Caco-2 (cell line): ENCODE data around the gene AFMID. TPM values are rescaled to one million over a fixed set of nuclear protein-coding genes. Genes with fewer than 3 reads are reported as not detected.
A peak's percentile ranks its signal among the peaks of the same experiment; 100 is the strongest.

Experiments
- BruUV-seq: library from RNA; stranded (reverse); fragments of 400-500 nt; replicated peaks from 2 replicates; lab custom pipeline; 2021; lab: Mats Ljungman, UMichigan
- CTCF ChIA-PET: fragments of 300-600 bp; sonication (Branson Sonifier 250); formaldehyde crosslinking; loops from one replicate; lab custom pipeline; 2022; ENCODE audit warnings: antibody characterized with exemption; lab: Charles Lee
- POLR2A ChIA-PET: fragments of 300-600 bp; sonication (Branson Sonifier 250); formaldehyde crosslinking; loops from one replicate; lab custom pipeline; 2022; ENCODE audit warnings: antibody characterized with exemption; lab: Charles Lee
- DNase-seq, 2 experiments: peaks; one replicate each; pipeline versions ENCODE4 v3.0.0 to v3.0.0-alpha.2; 2020 to 2022
- H3K27me3 ChIP-seq: replicated peaks from 2 replicates; pipeline ENCODE4 v1.6.0; 2011; ENCODE audit warnings: low read length; ENCODE audit not compliant: control insufficient read depth, insufficient read depth
- H3K36me3 ChIP-seq: 2 replicates; pipeline ENCODE4 v1.5.1; 2011; ENCODE audit warnings: low read length; ENCODE audit not compliant: control insufficient read depth, insufficient read depth
- H3K4me1 ChIP-seq: fragments of 250-450 bp; sonication (Bioruptor Pico); 2 replicates; pipeline ENCODE4 v1.5.1; 2020; ENCODE audit warnings: mild to moderate bottlenecking
- H3K4me3 ChIP-seq: 2 replicates; pipeline ENCODE4 v1.5.1; 2011; ENCODE audit warnings: low read depth, mild to moderate bottlenecking, control low read depth, low read length
- H3K9me3 ChIP-seq: fragments of 250-450 bp; sonication (Bioruptor Pico); 2 replicates; pipeline ENCODE4 v1.5.1; 2020; ENCODE audit warnings: mild to moderate bottlenecking, moderate library complexity
- H3K27ac Mint-ChIP-seq: one replicate; pipeline ENCODE4 v1.8.0; 2022; ENCODE audit warnings: mixed read lengths; ENCODE audit not compliant: unreplicated experiment
- H3K27me3 Mint-ChIP-seq: one replicate; pipeline ENCODE4 v1.8.0; 2022; ENCODE audit warnings: mixed read lengths; ENCODE audit not compliant: insufficient read depth, unreplicated experiment
- H3K36me3 Mint-ChIP-seq: one replicate; pipeline ENCODE4 v1.8.0; 2022; ENCODE audit warnings: mild to moderate bottlenecking, mixed read lengths; ENCODE audit not compliant: insufficient read depth, unreplicated experiment
- H3K4me1 Mint-ChIP-seq: one replicate; pipeline ENCODE4 v1.8.0; 2022; ENCODE audit warnings: low read depth, mixed read lengths; ENCODE audit not compliant: unreplicated experiment
- H3K4me3 Mint-ChIP-seq: one replicate; pipeline ENCODE4 v1.8.0; 2022; ENCODE audit warnings: mild to moderate bottlenecking, moderate library complexity, mixed read lengths; ENCODE audit not compliant: unreplicated experiment
- H3K9me3 Mint-ChIP-seq: one replicate; pipeline ENCODE4 v1.8.0; 2022; ENCODE audit warnings: mixed read lengths; ENCODE audit not compliant: unreplicated experiment
- intact Hi-C: fragments of 100-400 bp; cut with micrococcal nuclease; formaldehyde crosslinking; loops from one replicate; pipeline ENCODE4 v1.10.0; 2022; ENCODE audit not compliant: unreplicated experiment
- total RNA-seq: library from RNA; stranded (reverse); gene quantifications from 2 replicates; pipeline ENCODE4 v1.2.3, GENCODE V29; 2022
- TF ChIP-seq, protein P1 (sequence below), 2 experiments: fragments of 200-600 bp in 1 of 2; IDR thresholded peaks; 1 replicate in 1 of 2; 2 replicates in 1 of 2; pipeline versions ENCODE4 v1.5.1 to v1.8.0; 2011 to 2022; ENCODE audit warnings: antibody characterized with exemption in 1 of 2, control low read depth in 1 of 2, inconsistent platforms in 1 of 2, low read depth in 1 of 2, low read length in 1 of 2, mild to moderate bottlenecking in 1 of 2, moderate library complexity in 1 of 2; ENCODE audit not compliant: insufficient read depth in 1 of 2, severe bottlenecking in 1 of 2, unreplicated experiment in 1 of 2

Gene AFMID
- total RNA-seq, 1 experiment from 2014 or later, result 83.0 TPM

DNA sequence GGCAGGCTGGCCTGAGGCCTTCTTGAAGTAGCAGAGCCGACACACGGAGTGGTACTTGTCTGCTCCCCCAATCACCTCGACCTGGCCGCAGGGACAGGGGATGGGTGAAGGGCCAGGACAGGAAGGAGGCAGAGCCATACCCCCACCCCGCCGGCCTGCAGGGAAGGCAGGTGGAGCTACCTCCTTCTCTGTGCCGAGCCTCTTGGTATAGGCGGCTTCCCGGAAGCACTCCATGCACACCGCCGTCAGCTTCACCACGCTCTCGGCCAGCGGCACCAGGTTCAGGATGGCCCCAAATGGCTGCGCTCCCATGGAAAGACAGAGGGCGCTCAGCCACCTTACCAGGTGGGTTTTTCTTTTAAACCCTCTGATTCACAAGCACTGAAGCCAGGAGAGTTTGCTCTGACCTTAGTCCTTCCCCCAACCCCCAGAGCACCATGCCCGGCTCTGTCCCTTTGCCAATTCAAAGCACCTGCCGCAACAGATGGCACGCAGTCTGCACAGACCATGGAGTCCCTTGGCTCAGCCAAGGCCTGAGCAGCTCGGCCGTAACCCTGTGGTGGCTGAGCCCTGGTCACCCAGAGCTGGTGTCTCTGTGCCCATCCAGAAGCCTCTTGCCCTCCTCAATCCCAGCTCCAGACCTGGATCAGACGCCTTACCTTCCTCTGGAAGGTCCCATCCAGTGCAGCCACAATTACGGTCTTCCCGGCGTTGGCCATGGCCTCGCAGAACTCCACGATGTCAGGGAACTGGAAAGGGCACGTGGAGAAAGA, 12.1 kb upstream of the AFMID start:
- no TSS peak for BruUV-seq
- H3K27ac Mint-ChIP-seq, result peak overlapping the region; percentile 75
- intact Hi-C loops, result no loop called here

DNA sequence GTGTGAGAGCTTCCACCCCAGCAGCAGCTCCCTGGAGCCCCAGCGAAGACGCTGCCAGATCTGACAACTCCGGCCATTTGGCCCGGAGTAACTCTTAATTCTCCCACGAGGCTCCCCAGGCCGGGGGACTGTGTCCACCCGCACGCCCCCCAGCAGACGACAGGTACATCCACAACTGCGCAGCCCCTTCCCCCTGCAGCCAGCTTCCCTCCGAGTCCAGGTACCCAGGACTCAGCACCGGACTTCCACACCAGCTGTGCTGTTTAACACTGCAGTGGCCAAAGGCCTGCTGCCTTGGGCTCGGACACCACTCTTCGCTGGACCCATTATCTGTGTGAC, 11.6 kb upstream of the AFMID start:
- peaks cover 98% of the 10 kb centered on the region for H3K36me3 Mint-ChIP-seq
- POLR2A ChIA-PET, result interaction anchor here (1.3 to 1.4 kb wide), 2 partner anchors 11 to 48 kb away, joined by 4 to 5 read pairs; partner anchors contain the start of genes AFMID, TK1 and TMC6
- Histone ChIP-seq H3K27me3 (no peaks in the 10 kb centered on the region), H3K36me3 (peaks cover 2% of the 10 kb centered on the region), H3K4me1 (peaks cover 14% of the 10 kb centered on the region; the same call in 1 of the 2 replicates), H3K9me3 (no peaks in the 10 kb centered on the region), H3K4me3 (no peak overlapping the region)
- BruUV-seq, result no TSS peak
- intact Hi-C loops, result no loop called here
- no peaks in the 10 kb centered on the region for H3K27me3 Mint-ChIP-seq
- TF ChIP-seq, protein P1, sequence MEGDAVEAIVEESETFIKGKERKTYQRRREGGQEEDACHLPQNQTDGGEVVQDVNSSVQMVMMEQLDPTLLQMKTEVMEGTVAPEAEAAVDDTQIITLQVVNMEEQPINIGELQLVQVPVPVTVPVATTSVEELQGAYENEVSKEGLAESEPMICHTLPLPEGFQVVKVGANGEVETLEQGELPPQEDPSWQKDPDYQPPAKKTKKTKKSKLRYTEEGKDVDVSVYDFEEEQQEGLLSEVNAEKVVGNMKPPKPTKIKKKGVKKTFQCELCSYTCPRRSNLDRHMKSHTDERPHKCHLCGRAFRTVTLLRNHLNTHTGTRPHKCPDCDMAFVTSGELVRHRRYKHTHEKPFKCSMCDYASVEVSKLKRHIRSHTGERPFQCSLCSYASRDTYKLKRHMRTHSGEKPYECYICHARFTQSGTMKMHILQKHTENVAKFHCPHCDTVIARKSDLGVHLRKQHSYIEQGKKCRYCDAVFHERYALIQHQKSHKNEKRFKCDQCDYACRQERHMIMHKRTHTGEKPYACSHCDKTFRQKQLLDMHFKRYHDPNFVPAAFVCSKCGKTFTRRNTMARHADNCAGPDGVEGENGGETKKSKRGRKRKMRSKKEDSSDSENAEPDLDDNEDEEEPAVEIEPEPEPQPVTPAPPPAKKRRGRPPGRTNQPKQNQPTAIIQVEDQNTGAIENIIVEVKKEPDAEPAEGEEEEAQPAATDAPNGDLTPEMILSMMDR (IDR thresholded peaks at IDR 0.05; ENCODE audit: insufficient read depth in 1 of 2, low read depth in 1 of 2, low read length in 1 of 2, severe bottlenecking in 1 of 2, unreplicated experiment in 1 of 2), result no peak
- H3K4me1 Mint-ChIP-seq, result peaks cover 24% of the 10 kb centered on the region
- CTCF ChIA-PET, result interaction anchor here (1.7 to 1.8 kb wide), 2 partner anchors 11 to 30 kb away, joined by 4 to 7 read pairs; partner anchors contain the start of genes AFMID and TK1
- no peaks in the 10 kb centered on the region for H3K9me3 Mint-ChIP-seq
- no peak for DNase-seq
- peak overlapping the region; percentile 75 for H3K27ac Mint-ChIP-seq
- H3K4me3 Mint-ChIP-seq, result no peak overlapping the region

More for the DNA sequence above, 12.1 kb upstream of the AFMID start:
- ChIA-PET CTCF (interaction anchor here (0.9 to 1.8 kb wide), 3 partner anchors 12 to 76 kb away, joined by 4 to 7 read pairs (median 4); partner anchors contain the start of genes AFMID and TK1), POLR2A (interaction anchor here (1.1 to 1.4 kb wide), 2 partner anchors 12 to 193 kb away, joined by 3 to 5 read pairs; partner anchors contain the start of genes AFMID and TK1)
- TF ChIP-seq, protein P1 (IDR thresholded peaks at IDR 0.05; ENCODE audit: insufficient read depth in 1 of 2, low read depth in 1 of 2, low read length in 1 of 2, severe bottlenecking in 1 of 2, unreplicated experiment in 1 of 2), result peak in 1 of 2 experiments; percentile 20
- DNase-seq, result no peak
- Histone ChIP-seq H3K9me3 (no peaks in the 10 kb centered on the region), H3K4me1 (peaks cover 16% of the 10 kb centered on the region; the same call in 1 of the 2 replicates), H3K4me3 (no peak overlapping the region), H3K27me3 (no peaks in the 10 kb centered on the region), H3K36me3 (peaks cover 2% of the 10 kb centered on the region)
- H3K27me3 Mint-ChIP-seq, result no peaks in the 10 kb centered on the region
- H3K9me3 Mint-ChIP-seq, result no peaks in the 10 kb centered on the region
- H3K36me3 Mint-ChIP-seq, result peaks cover 98% of the 10 kb centered on the region
- H3K4me1 Mint-ChIP-seq, result peaks cover 24% of the 10 kb centered on the region
- no peak overlapping the region for H3K4me3 Mint-ChIP-seq

DNA sequence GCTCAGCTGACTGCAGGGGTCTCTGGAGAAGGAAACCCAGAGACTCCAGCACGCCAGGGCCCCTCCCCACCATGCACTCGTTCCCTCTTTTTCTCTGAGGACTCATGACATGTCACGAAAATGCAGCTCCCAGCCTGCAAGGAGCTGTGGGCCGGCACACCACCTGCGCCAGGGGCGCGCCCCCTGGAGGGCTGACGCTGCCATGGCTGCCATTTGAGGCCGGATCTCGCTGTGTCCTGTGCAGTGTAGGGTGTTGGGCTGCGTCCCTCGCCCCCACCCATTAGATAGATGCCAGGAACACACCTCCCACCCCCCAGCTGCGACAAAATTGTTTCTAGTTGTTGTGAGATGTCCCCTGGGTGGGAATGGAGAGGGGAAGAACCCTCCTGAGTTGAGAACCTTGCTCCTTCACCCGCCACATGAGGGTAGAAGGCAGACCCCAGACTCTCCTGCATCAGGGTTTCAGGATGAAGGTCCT, 10.6 kb upstream of the AFMID start:
- Histone ChIP-seq H3K9me3 (no peaks in the 10 kb centered on the region), H3K4me1 (peaks cover 14% of the 10 kb centered on the region; the same call in 1 of the 2 replicates), H3K36me3 (peaks cover 2% of the 10 kb centered on the region), H3K27me3 (no peaks in the 10 kb centered on the region), H3K4me3 (no peak overlapping the region)
- no peaks in the 10 kb centered on the region for H3K27me3 Mint-ChIP-seq
- CTCF ChIA-PET, result interaction anchor here (0.6 to 2.5 kb wide), 9 partner anchors 11 to 92 kb away, joined by 3 to 15 read pairs (median 4); partner anchors contain the start of genes AFMID and TK1
- peaks cover 24% of the 10 kb centered on the region for H3K4me1 Mint-ChIP-seq
- TF ChIP-seq, protein P1 (IDR thresholded peaks at IDR 0.05; ENCODE audit: insufficient read depth in 1 of 2, low read depth in 1 of 2, low read length in 1 of 2, severe bottlenecking in 1 of 2, unreplicated experiment in 1 of 2), result peak; percentile 85 to 86
- no TSS peak for BruUV-seq
- intact Hi-C loops, result loop anchor here (1.0 kb wide), 1 partner anchor 64 kb away; no protein-coding TSS in a partner anchor
- H3K9me3 Mint-ChIP-seq, result no peaks in the 10 kb centered on the region
- peak in 1 of 2 experiments; percentile 79 for DNase-seq
- peak overlapping the region; percentile 75 for H3K27ac Mint-ChIP-seq
- H3K4me3 Mint-ChIP-seq, result no peak overlapping the region
- POLR2A ChIA-PET, result interaction anchor here (0.9 to 1.3 kb wide), 3 partner anchors 10 to 48 kb away, joined by 3 to 4 read pairs (median 4); partner anchors contain the start of genes TK1 and TMC6
- H3K36me3 Mint-ChIP-seq, result peaks cover 98% of the 10 kb centered on the region
